BJ (cell line): ENCODE measurements around the gene TM7SF2. TPM values are rescaled to one million over a fixed set of nuclear protein-coding genes. Genes with fewer than 3 reads are reported as not detected.
A peak's percentile ranks its signal among the peaks of the same experiment; 100 is the strongest.

Source experiments
- CTCF ChIA-PET: fragments of 350-600 bp; formaldehyde crosslinking; extraction: SDS; loops from one replicate; lab custom pipeline; 2021; ENCODE audit warnings: antibody characterized with exemption, inconsistent platforms; lab: Yijun Ruan, JAX
- POLR2A ChIA-PET: fragments of 300-600 bp; sonication (Branson Sonifier 250); formaldehyde crosslinking; extraction: SDS; loops from one replicate; lab custom pipeline; 2021; ENCODE audit warnings: antibody characterized with exemption; lab: Charles Lee
- DNase-seq: peaks from one replicate; pipeline ENCODE4 v3.0.0-alpha.2; 2011; ENCODE audit warnings: low read depth
- H3K27me3 ChIP-seq: 2 replicates; pipeline ENCODE4 v1.6.0; 2011; ENCODE audit warnings: low read length; ENCODE audit not compliant: control insufficient read depth, insufficient read depth
- H3K36me3 ChIP-seq: 2 replicates; pipeline ENCODE4 v1.5.1; 2011; ENCODE audit warnings: low read length; ENCODE audit not compliant: control insufficient read depth, insufficient read depth
- H3K4me3 ChIP-seq: 2 replicates; pipeline ENCODE4 v1.5.1; 2011; ENCODE audit warnings: low read depth, mild to moderate bottlenecking, control low read depth, low read length
- CTCF ChIP-seq: IDR thresholded peaks from 2 replicates; pipeline ENCODE4 v1.5.1; 2011; ENCODE audit warnings: low read depth, mild to moderate bottlenecking, control low read depth, inconsistent platforms, low read length, moderate library complexity; ENCODE audit not compliant: insufficient read depth
- polyA plus RNA-seq: library from polyadenylated mRNA; depleted of rRNA; stranded (reverse); fragments of >200 nt; gene quantifications from 2 replicates; pipeline ENCODE4 v1.2.3, GENCODE V29; 2011

TM7SF2 gene
- polyA plus RNA-seq, 1 experiment: 8.2 TPM

GRCh38 chr11:65077451-65077850, 34.2 kb upstream of the TM7SF2 start:
- Histone ChIP-seq H3K36me3 (no peaks in the 10 kb centered on the region), H3K27me3 (no peaks in the 10 kb centered on the region), H3K4me3 (no peak overlapping the region)
- no peak for DNase-seq
- ChIA-PET CTCF (interaction anchor here (1.1 to 2.1 kb wide), 3 partner anchors 28 to 65 kb away, joined by 3 to 7 read pairs (median 3); partner anchors contain the start of gene ARL2), POLR2A (no interaction called here)
- no peak for TF ChIP-seq CTCF

GRCh38 chr11:65078151-65078550, 33.5 kb upstream of the TM7SF2 start:
- no peaks in the 10 kb centered on the region for H3K27me3 ChIP-seq
- no peak overlapping the region for H3K4me3 ChIP-seq
- TF ChIP-seq CTCF: peak; percentile 59
- H3K36me3 ChIP-seq: no peaks in the 10 kb centered on the region
- ChIA-PET CTCF (interaction anchor here (1.1 to 2.1 kb wide), 2 partner anchors 64 to 65 kb away, joined by 3 to 7 read pairs; partner anchors contain the start of gene ARL2), POLR2A (no interaction called here)
- no peak for DNase-seq

GRCh38 chr11:65078786-65079342, 32.8 kb upstream of the TM7SF2 start:
- POLR2A ChIA-PET: no interaction called here
- no peak for TF ChIP-seq CTCF
- DNase-seq: no peak
- H3K27me3 ChIP-seq: no peaks in the 10 kb centered on the region
- H3K36me3 ChIP-seq: no peaks in the 10 kb centered on the region
- H3K4me3 ChIP-seq: no peak overlapping the region
- CTCF ChIA-PET: interaction anchor here (0.6 kb wide), 1 partner anchor 27 kb away, joined by 4 read pairs; no protein-coding TSS in a partner anchor

GRCh38 chr11:65083134-65083833, 28.4 kb upstream of the TM7SF2 start:
- Histone ChIP-seq H3K27me3 (no peaks in the 10 kb centered on the region), H3K36me3 (peaks cover 21% of the 10 kb centered on the region), H3K4me3 (peak overlapping the region; percentile 50)
- DNase-seq: no peak
- TF ChIP-seq CTCF: no peak
- ChIA-PET CTCF (interaction anchor here (1.1 to 1.8 kb wide), 3 partner anchors 27 to 69 kb away, joined by 3 to 5 read pairs (median 4); partner anchors contain the start of gene ARL2), POLR2A (no interaction called here)

GRCh38 chr11:65083834-65084597, 27.7 kb upstream of the TM7SF2 start, which contains the start of the genes CDCA5 and ZFPL1:
CDCA5 (minus strand) TSS chr11:65084040; CDS start chr11:65083978, 62 bp downstream.
ZFPL1 (plus strand) TSS chr11:65084222; CDS start chr11:65084699, 477 bp downstream.
- Histone ChIP-seq H3K4me3 (peak within 1 kb of the TSS; percentile 50), H3K27me3 (no peaks in the 10 kb centered on the region), H3K36me3 (peaks cover 29% of the 10 kb centered on the region)
- DNase-seq: peak; percentile 52
- CTCF ChIA-PET: interaction anchor here (1.1 to 1.8 kb wide), 2 partner anchors 26 to 29 kb away, joined by 3 to 5 read pairs; no protein-coding TSS in a partner anchor
- no peak for TF ChIP-seq CTCF
- POLR2A ChIA-PET: no interaction called here
